AG04449 (cell line): ENCODE results near the gene GNB5.

Source experiments
- CTCF ChIA-PET: fragments of 350-600 bp; formaldehyde crosslinking; extraction: SDS; loops from one replicate; lab custom pipeline; 2021; ENCODE audit warnings: antibody characterized with exemption; lab: Yijun Ruan, JAX
- POLR2A ChIA-PET: fragments of 400-600, 350-600 bp; formaldehyde crosslinking; extraction: SDS; loops from one replicate; lab custom pipeline; 2020; ENCODE audit warnings: antibody characterized with exemption, inconsistent platforms; lab: Yijun Ruan, JAX
- DNase-seq: peaks from one replicate; pipeline ENCODE4 v3.0.0-alpha.2; 2010; ENCODE audit warnings: low read depth, low spot score
- H3K4me3 ChIP-seq: 2 replicates; pipeline ENCODE4 v1.5.1; 2011; ENCODE audit warnings: low read depth, mild to moderate bottlenecking, control low read depth, low read length
- TF ChIP-seq, protein P1 (sequence below): IDR thresholded peaks from one replicate; pipeline ENCODE4 v1.5.1; 2011; ENCODE audit warnings: mild to moderate bottlenecking, moderate library complexity, low read length, control low read depth, inconsistent platforms; ENCODE audit not compliant: insufficient read depth; ENCODE audit errors: missing control alignments

GNB5 gene

DNA sequence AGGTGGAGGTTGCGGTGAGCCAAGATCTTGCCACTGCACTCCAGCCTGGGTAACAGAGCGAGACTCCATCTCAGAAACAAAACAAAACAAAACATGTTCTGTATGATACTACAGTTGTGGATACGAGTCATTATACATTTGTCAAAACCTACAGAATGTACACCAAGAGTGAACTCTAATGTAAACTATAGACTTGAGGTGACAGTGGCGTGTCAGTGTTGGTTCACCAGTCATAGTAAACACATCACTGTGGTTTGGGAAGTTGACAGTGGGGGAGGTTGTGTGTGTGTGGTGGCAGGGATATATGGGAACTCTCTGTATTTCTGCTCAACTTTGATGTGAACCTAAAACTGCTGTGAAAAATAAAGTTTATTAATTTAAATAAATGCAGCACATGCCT, 33.0 kb upstream of the GNB5 start:
- POLR2A ChIA-PET, result no interaction called here
- TF ChIP-seq, protein P1, sequence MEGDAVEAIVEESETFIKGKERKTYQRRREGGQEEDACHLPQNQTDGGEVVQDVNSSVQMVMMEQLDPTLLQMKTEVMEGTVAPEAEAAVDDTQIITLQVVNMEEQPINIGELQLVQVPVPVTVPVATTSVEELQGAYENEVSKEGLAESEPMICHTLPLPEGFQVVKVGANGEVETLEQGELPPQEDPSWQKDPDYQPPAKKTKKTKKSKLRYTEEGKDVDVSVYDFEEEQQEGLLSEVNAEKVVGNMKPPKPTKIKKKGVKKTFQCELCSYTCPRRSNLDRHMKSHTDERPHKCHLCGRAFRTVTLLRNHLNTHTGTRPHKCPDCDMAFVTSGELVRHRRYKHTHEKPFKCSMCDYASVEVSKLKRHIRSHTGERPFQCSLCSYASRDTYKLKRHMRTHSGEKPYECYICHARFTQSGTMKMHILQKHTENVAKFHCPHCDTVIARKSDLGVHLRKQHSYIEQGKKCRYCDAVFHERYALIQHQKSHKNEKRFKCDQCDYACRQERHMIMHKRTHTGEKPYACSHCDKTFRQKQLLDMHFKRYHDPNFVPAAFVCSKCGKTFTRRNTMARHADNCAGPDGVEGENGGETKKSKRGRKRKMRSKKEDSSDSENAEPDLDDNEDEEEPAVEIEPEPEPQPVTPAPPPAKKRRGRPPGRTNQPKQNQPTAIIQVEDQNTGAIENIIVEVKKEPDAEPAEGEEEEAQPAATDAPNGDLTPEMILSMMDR, result no peak
- CTCF ChIA-PET, result interaction anchor here (0.8 to 8.0 kb wide), 8 partner anchors 11 to 243 kb away, joined by 3 to 66 read pairs (median 7); no protein-coding TSS in a partner anchor
- DNase-seq, result no peak
- no peak overlapping the region for H3K4me3 ChIP-seq

DNA sequence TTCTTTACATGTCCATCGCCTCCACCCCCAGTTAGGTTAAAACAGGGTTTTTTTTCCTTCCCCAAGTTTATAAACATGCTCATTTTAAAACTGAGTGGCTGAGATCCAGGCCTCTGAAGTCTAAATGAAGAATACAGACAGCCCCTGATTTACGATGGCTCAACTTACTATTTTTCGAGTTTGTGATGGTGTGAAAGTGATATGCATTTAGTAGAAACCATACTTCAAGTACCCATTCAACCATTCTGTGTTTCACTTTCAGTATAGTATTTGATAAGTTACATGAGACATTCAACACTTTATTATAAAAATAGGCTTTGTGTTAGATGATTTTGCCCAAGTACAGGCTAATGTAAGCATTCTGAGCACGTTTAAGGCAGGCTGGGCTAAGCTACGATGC, 30.5 kb upstream of the GNB5 start:
- no peak overlapping the region for H3K4me3 ChIP-seq
- CTCF ChIA-PET, result interaction anchor here (1.5 kb wide), 1 partner anchor 13 kb away, joined by 6 read pairs; no protein-coding TSS in a partner anchor
- POLR2A ChIA-PET, result no interaction called here

DNA sequence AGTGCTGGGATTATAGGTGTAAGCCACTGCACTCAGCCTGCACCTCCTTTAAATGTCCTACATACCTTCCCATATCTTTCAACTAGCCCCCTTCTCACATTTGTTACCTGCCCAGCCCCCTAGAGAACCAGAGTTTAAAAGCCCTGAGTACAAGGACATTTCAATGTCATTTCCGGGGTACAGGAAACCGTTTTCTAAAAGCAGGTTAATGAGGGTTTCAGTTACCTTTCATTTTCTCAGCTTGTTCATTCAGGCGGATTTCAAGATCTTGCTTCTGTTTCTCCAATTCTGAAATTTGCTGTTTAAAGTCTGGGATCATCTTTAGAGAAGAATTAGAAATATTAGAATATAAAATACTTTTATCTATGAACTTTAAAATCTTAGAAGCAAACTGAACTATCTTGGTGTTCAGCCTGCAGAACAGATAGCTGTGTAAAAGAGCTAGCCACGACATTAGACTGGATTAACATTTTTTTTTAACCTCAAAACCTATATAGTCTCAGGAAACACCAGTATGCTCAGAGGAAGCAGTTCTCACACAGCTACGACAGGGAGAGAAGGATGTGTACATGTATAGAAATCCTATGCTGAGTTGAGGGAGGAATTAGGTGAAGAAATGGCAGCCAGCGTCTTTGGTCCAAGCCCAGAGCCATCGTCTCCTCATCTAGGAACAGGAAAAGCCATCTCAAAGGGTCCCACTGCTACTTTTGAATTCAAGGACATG, 29.9 kb upstream of the GNB5 start:
- H3K4me3 ChIP-seq, result no peak overlapping the region
- TF ChIP-seq, protein P1, result no peak
- CTCF ChIA-PET, result interaction anchor here (0.9 to 1.5 kb wide), 4 partner anchors 8 to 141 kb away, joined by 3 to 6 read pairs (median 4); no protein-coding TSS in a partner anchor
- POLR2A ChIA-PET, result no interaction called here
- DNase-seq, result no peak

More for the DNA sequence above, 30.5 kb upstream of the GNB5 start:
- no peak for DNase-seq
- TF ChIP-seq, protein P1, result no peak

DNA sequence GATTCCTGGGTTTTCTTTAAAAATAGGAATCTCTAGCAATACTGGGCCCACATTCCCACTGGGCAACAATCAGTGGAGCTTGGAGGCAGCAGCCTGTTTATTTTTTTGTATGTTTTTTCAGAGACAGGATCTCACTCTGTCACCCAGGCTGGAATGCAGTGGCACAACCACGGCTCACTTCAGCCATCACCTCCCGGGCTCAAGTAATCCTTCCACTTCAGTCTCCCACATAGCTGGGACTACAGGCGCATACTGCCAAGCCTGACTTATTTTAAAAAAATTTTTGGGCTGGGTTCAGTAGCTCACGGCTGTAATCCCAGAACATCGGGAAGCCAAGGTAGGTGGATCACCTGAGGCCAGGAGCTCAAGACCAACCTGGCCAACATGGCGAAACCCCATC, 29.1 kb upstream of the GNB5 start:
- H3K4me3 ChIP-seq, result no peak overlapping the region
- ChIA-PET CTCF (interaction anchor here (0.7 to 1.4 kb wide), 7 partner anchors 9 to 332 kb away, joined by 3 to 6 read pairs (median 3); no protein-coding TSS in a partner anchor), POLR2A (no interaction called here)

DNA sequence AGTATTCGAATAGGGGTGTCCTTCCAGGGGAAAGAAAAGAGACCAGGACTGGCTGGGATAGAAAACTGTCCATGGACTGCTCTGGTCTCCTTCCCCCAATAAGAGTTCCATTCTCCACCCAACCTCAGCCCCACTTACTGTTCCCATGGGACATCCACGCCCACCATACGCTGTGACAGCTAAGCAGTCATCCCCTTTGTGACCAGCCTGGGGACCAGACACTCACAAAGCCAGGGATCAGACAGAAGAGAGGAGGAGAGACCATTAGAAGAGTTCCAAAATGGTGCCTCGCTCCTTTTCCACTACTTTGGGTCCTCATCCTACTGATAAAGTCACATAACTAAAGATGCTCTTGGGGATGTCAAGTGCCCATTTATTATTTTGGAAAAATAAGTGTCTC, 27.6 kb upstream of the GNB5 start:
- ChIA-PET CTCF (interaction anchor here (2.4 kb wide), 1 partner anchor 9 kb away, joined by 18 read pairs; no protein-coding TSS in a partner anchor), POLR2A (no interaction called here)
- no peak for DNase-seq
- no peak overlapping the region for H3K4me3 ChIP-seq
- TF ChIP-seq, protein P1, result no peak

More for the DNA sequence above, 29.1 kb upstream of the GNB5 start:
- TF ChIP-seq, protein P1, result no peak
- no peak for DNase-seq

DNA sequence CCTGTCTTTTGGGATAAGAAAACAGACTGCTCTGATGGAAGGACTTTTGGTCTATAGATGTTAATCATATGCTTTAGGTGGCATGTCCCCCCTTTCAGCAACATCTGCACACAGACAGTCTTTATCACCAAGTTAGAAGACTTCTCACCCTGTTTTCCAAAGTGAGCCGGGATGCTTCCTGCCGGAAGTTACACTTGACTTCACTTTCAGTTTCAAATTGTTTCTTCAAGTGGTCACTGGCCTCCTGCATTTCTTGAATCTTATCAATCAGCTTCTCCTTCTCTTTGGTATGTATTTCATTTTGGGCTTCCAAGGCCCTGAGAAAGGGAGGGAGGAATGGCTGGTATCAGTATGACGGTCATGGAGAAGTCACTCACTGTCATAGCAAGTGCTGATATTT, 27.2 kb upstream of the GNB5 start:
- CTCF ChIA-PET, result interaction anchor here (2.4 kb wide), 1 partner anchor 10 kb away, joined by 18 read pairs; no protein-coding TSS in a partner anchor
- H3K4me3 ChIP-seq, result no peak overlapping the region

More for the DNA sequence above, 27.2 kb upstream of the GNB5 start:
- POLR2A ChIA-PET, result no interaction called here
- TF ChIP-seq, protein P1, result no peak
- DNase-seq, result no peak
